Astrocyte (in vitro differentiated cells and primary cell): ENCODE data around the gene NPIPA1. TPM values are rescaled to one million over a fixed set of nuclear protein-coding genes. Genes with fewer than 3 reads are reported as not detected.
"Not testable (repeated sequence)": the region's sequence is repeated elsewhere in the genome, so short reads cannot be mapped to it uniquely, and the experiment has no call there.

Source experiments
- DNase-seq: peaks from one replicate; pipeline ENCODE4 v3.0.0-alpha.2; 2010; ENCODE audit warnings: low read depth
- FAIRE-seq: peaks from 2 replicates; lab custom pipeline; 2011; peaks lifted over from hg19 to GRCh38; lab: Jason Lieb, UNC
- H2AFZ ChIP-seq: 2 replicates; pipeline ENCODE4 v1.6.0; 2012; ENCODE audit warnings: low read depth, low read length, inconsistent platforms
- H3K27ac ChIP-seq: 2 replicates; pipeline ENCODE4 v1.5.1; 2011; ENCODE audit warnings: low read depth, low read length, inconsistent platforms
- H3K27me3 ChIP-seq: 2 replicates; pipeline ENCODE4 v1.6.0; 2011; ENCODE audit warnings: low read length, inconsistent platforms; ENCODE audit not compliant: insufficient read depth
- H3K36me3 ChIP-seq: 2 replicates; pipeline ENCODE4 v1.5.1; 2011; ENCODE audit warnings: low read length, inconsistent platforms; ENCODE audit not compliant: insufficient read depth
- H3K4me1 ChIP-seq: 2 replicates; pipeline ENCODE4 v1.5.1; 2011; ENCODE audit warnings: low read length, inconsistent platforms; ENCODE audit not compliant: insufficient read depth
- H3K4me2 ChIP-seq: 2 replicates; pipeline ENCODE4 v1.6.0; 2012; ENCODE audit warnings: low read length, inconsistent platforms
- H3K4me3 ChIP-seq: 2 replicates; pipeline ENCODE4 v1.5.1; 2011; ENCODE audit warnings: low read depth, mild to moderate bottlenecking, low read length, inconsistent platforms; ENCODE audit not compliant: insufficient read depth
- H3K79me2 ChIP-seq: 2 replicates; pipeline ENCODE4 v1.6.0; 2012; ENCODE audit warnings: mild to moderate bottlenecking, low read length, inconsistent platforms; ENCODE audit not compliant: insufficient read depth
- H3K9ac ChIP-seq: 2 replicates; pipeline ENCODE4 v1.6.0; 2012; ENCODE audit warnings: mild to moderate bottlenecking, low read length, inconsistent platforms
- H3K9me3 ChIP-seq: 2 replicates; pipeline ENCODE4 v1.5.1; 2012; ENCODE audit warnings: low read depth, mild to moderate bottlenecking, low read length, inconsistent platforms; ENCODE audit not compliant: insufficient read depth
- H4K20me1 ChIP-seq: 2 replicates; pipeline ENCODE4 v1.6.0; 2012; ENCODE audit warnings: low read length, inconsistent platforms; ENCODE audit not compliant: insufficient read depth
- H3K27ac Mint-ChIP-seq: one replicate; pipeline ENCODE4 v1.8.0; 2021; ENCODE audit warnings: mild to moderate bottlenecking, mixed read lengths; ENCODE audit not compliant: unreplicated experiment
- H3K27me3 Mint-ChIP-seq: one replicate; pipeline ENCODE4 v1.8.0; 2021; ENCODE audit warnings: low read depth, mixed read lengths; ENCODE audit not compliant: unreplicated experiment
- H3K36me3 Mint-ChIP-seq: one replicate; pipeline ENCODE4 v1.8.0; 2021; ENCODE audit warnings: low read depth, mixed read lengths; ENCODE audit not compliant: unreplicated experiment
- H3K4me1 Mint-ChIP-seq: one replicate; pipeline ENCODE4 v1.8.0; 2021; ENCODE audit warnings: low read depth, mixed read lengths; ENCODE audit not compliant: unreplicated experiment
- H3K4me3 Mint-ChIP-seq: one replicate; pipeline ENCODE4 v1.8.0; 2021; ENCODE audit warnings: mild to moderate bottlenecking, moderate library complexity, mixed read lengths; ENCODE audit not compliant: unreplicated experiment
- H3K9me3 Mint-ChIP-seq: one replicate; pipeline ENCODE4 v1.8.0; 2021; ENCODE audit warnings: mild to moderate bottlenecking, mixed read lengths; ENCODE audit not compliant: unreplicated experiment
- total RNA-seq: library from RNA; stranded (reverse); gene quantifications from 2 replicates; pipeline ENCODE4 v1.2.1, GENCODE V29; 2021

Gene NPIPA1
- total RNA-seq, 1 donor from 2014 or later: 114 TPM

DNA sequence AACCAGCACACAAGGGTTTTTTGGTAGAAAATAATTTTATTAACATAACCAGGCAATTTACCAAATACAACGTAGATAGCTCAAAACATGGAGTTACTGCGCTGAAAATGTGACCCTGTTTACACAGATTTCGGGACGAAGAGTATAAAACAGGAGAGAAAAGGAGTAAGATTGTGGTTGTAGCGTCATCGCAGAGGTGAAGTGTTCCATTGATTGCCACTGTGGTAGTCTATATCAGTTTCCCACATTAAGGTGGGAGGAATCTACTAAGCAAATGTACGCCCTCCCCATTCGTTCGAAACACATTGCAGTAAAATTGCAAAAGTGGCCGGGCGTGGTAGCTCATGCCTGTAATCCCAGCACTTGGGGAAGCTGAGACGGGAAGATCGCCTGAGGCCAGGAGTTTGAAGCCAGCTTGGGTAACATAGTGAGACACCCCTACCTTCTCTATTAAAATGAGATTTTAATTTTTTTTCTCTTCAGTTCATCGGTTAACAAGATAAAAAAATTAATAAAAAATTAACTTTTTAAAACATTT lies 36.6 kb downstream of the NPIPA1 start:
- H3K9me3 ChIP-seq, H3K36me3 ChIP-seq, H3K36me3 Mint-ChIP-seq, H3K4me1 Mint-ChIP-seq, DNase-seq, H3K27me3 Mint-ChIP-seq, H3K4me1 ChIP-seq, H3K27ac ChIP-seq, H3K27ac Mint-ChIP-seq, FAIRE-seq, H3K9me3 Mint-ChIP-seq, H3K27me3 ChIP-seq, H2AFZ ChIP-seq: not testable (repeated sequence)
- Histone ChIP-seq H3K4me2 (peak overlapping the region; percentile 97), H3K79me2 (peaks cover 41% of the 10 kb centered on the region), H3K4me3 (peak overlapping the region; percentile 77), H3K9ac (peak overlapping the region; percentile 92), H4K20me1 (peaks cover 30% of the 10 kb centered on the region)
- peak overlapping the region; percentile 91 for H3K4me3 Mint-ChIP-seq

DNA sequence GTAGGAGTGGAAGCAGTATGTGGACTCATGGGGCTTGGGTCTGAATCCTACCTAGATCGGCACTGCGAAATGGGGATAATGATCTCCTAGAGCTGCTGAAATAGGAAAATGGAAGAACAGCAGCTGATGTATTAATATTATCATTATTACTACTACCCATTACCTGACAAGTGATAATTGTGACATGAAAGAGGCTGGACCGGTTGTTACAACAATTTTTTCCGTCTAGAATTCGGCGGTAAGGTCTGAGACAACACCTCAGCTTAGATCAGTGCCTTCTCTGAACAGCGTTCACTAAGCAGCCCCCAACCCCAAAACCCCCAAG lies 37.0 kb downstream of the NPIPA1 start:
- not testable (repeated sequence) for H3K9me3 Mint-ChIP-seq, H3K9me3 ChIP-seq, H3K27ac ChIP-seq, H3K27me3 Mint-ChIP-seq, DNase-seq, H3K36me3 ChIP-seq, FAIRE-seq, H3K27me3 ChIP-seq, H3K4me1 ChIP-seq, H3K36me3 Mint-ChIP-seq, H3K4me1 Mint-ChIP-seq
- Mint-ChIP-seq H3K27ac (peak overlapping the region; percentile 42), H3K4me3 (peak overlapping the region; percentile 91)
- Histone ChIP-seq H3K4me2 (peak overlapping the region; percentile 97), H3K4me3 (peak overlapping the region; percentile 77), H3K9ac (peak overlapping the region; percentile 92), H4K20me1 (peaks cover 35% of the 10 kb centered on the region), H3K79me2 (peaks cover 45% of the 10 kb centered on the region), H2AFZ (peak overlapping the region; percentile 78)

DNA sequence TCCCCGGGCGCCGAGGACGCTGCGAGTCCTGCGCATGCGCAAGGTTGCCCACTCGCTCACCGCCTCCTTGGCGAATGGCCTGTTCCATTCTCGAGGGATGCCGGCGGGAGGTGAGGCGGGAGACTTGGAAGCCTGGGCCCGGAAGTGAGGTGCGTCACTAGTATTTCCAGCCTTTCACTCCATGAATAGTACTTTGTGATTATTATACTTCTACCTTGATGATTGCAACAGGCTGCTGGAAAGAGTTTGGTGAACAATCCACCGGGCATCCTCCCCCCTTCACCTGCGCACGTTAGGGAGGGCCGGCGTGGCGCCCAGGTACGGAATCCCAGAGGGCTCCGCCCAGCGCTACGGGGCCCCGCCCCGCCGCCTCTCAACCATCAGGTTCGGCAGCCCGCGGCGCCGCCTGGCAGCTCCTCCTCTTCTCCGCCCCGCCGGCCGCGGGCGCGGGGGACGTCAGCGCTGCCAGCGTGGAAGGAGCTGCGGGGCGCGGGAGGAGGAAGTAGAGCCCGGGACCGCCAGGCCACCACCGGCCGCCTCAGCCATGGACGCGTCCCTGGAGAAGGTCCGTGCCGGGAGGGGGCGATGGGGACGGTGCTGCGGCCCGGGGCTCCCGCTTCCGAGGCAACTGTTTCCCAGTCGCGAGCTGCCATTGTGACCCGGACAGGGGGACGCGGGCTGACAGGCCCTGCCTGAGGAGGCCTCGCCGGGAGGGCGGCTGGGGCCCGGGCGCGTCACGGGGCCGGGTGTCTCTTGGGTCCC lies 37.6 kb downstream of the NPIPA1 start, which contains the start of gene PDXDC1:
TSS of gene PDXDC1 (plus strand) at position 371 of the 762 bp plus-strand sequence. CDS start at position 545, 174 bp downstream.
- not testable (repeated sequence) for H3K27me3 ChIP-seq, H3K36me3 ChIP-seq, H3K9me3 ChIP-seq, FAIRE-seq, H3K27me3 Mint-ChIP-seq, H3K36me3 Mint-ChIP-seq, H3K4me1 ChIP-seq, H3K9me3 Mint-ChIP-seq
- H3K9ac ChIP-seq: peak within 1 kb of the TSS; percentile 92
- peak within 1 kb of the TSS; percentile 78 for H2AFZ ChIP-seq
- H4K20me1 ChIP-seq: peaks cover 40% of the 10 kb centered on the region
- peak within 1 kb of the TSS; percentile 70 for H3K27ac ChIP-seq
- peaks cover 50% of the 10 kb centered on the region for H3K79me2 ChIP-seq
- H3K27ac Mint-ChIP-seq: peak within 1 kb of the TSS; percentile 87
- peak within 1 kb of the TSS; percentile 96 for H3K4me3 Mint-ChIP-seq
- H3K4me3 ChIP-seq: peak within 1 kb of the TSS; percentile 77
- DNase-seq: peak; percentile 67
- H3K4me1 Mint-ChIP-seq: peaks cover 13% of the 10 kb centered on the region
- H3K4me2 ChIP-seq: peak within 1 kb of the TSS; percentile 97

DNA sequence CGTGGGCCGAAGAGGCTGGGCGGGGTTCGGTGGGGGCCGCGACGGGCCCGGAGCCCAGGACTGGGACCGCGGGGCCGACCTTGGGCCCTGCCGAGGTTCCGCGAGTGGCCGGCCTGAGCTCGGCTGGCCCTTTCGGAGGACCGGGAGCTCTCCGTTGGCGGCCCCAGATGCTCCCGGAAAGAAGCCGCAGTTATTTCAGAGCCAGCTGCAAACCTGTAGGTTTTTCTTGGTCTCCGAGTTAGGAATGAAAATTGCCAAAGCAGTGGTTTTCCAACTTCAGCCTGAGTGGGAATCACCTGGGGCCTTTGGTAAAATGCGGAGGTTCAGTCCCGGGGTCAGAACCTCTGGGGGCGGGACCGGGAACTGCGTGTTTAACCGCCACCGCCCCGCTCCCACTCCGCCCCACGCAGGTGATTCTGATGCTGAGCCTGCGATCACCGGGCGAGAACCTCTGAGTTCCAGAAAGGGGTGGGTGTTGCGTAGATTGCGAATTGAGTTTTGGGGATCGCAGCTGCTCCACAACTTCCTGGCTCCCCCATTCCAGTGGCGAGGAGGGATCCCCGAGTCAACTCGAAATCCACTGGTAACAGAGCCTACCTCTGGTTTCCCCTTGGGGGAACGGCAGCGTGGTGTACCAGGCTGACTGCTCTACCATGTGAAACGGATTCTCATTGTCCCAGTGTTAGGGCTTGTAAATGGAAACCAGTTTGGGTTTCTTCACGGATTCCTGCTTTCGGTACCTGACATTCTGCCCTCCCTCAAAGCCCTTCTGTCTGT lies 38.4 kb downstream of the NPIPA1 start:
- H3K36me3 ChIP-seq, H3K27me3 ChIP-seq, H3K9me3 Mint-ChIP-seq, DNase-seq, H3K4me1 ChIP-seq, FAIRE-seq, H3K9me3 ChIP-seq, H3K27me3 Mint-ChIP-seq, H3K36me3 Mint-ChIP-seq: not testable (repeated sequence)
- Histone ChIP-seq H3K4me3 (peak overlapping the region; percentile 77), H3K27ac (peak overlapping the region; percentile 70), H3K9ac (peak overlapping the region; percentile 92), H4K20me1 (peaks cover 48% of the 10 kb centered on the region), H3K4me2 (peak overlapping the region; percentile 97), H3K79me2 (peaks cover 58% of the 10 kb centered on the region), H2AFZ (peak overlapping the region; percentile 78)
- H3K4me3 Mint-ChIP-seq: peak overlapping the region; percentile 96
- peak overlapping the region; percentile 87 for H3K27ac Mint-ChIP-seq
- peaks cover 13% of the 10 kb centered on the region for H3K4me1 Mint-ChIP-seq

DNA sequence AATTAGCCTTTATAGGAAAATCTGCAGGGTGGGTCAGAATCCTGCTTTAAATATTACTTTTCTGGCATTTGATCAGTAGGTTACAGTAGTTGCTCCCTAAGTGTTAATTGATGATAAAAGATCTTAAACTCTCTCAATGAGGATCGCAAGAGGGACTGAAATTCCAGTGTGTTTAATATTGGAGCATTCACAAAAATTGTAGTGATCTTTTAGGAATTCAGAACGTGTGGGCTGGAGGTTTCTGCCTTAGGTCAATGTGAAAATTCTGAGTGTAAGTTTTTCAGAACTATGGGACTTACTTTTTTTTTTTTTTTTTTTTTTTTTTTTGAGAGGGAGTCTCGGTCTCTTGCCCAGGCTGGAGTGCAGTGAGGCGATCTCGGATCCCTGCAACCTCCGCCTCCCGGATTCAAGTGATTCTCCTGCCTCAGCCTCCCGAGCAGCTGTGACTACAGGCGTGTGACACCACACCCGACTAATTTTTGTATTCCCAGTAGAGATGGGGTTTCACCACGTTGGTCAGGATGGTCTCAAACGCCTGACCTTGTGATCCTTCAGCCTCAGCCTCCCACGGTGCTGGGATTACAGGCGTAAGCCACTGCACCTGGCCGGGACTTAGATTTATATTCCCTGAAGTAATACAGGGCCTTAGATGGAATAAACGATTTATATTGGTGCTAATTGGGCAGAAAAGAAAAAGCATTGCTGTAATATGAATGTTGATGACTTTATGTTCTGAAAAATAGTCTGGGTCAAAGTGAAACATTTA lies 39.9 kb downstream of the NPIPA1 start:
- H3K27me3 Mint-ChIP-seq, H3K36me3 ChIP-seq, H3K9me3 ChIP-seq, H3K9ac ChIP-seq, H3K27me3 ChIP-seq, FAIRE-seq, H3K27ac Mint-ChIP-seq, H3K27ac ChIP-seq, H3K4me1 ChIP-seq, H3K9me3 Mint-ChIP-seq, H3K4me3 ChIP-seq, H3K36me3 Mint-ChIP-seq, DNase-seq, H2AFZ ChIP-seq: not testable (repeated sequence)
- Histone ChIP-seq H3K4me2 (peak overlapping the region; percentile 97), H3K79me2 (peaks cover 73% of the 10 kb centered on the region), H4K20me1 (peaks cover 63% of the 10 kb centered on the region)
- H3K4me1 Mint-ChIP-seq: peaks cover 11% of the 10 kb centered on the region
- H3K4me3 Mint-ChIP-seq: peak overlapping the region; percentile 96
